ENCODE measurements around the gene SHMT1.

SHMT1 gene

DNA sequence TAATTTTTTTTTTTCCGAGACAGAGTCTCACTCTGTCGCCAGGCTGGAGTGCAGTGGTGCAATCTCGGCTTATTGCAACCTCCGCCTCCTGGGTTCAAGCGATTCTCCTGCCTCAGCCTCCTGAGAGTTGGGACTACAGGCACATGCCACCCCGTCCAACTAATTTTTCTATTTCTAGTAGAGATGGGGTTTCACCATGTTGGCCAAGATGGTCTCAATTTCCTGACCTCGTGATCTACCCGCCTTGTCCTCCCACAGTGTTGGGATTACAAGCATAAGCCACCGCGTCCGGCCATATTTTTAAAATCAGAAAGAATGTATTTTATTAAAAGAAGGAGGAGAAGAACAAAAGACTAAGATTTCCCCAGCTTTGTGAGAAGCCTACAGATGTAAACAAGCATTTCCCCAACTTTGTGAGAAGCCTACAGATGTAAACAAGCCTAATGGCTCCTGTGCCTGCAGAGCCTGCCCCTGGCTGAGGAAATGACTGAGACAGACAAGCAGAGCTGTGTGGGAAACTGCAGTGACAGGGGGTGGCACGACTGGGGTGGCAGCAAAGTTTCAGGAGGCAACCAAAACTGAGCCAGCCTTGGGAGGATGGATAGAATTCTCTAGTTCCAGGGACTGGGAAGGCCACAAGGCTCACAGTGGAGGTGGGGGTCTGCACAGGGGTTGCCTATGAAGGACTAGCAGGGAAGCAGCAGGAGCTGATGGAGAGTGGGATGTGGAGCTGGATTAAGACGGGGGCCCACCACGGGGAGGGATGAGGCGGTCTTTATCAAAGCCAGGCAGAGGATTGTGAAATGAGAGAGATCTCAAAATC, 71.4 kb downstream of the SHMT1 start:
- in situ Hi-C loops (cut with MboI; ENCODE audit: low sequenced_read_pairs): no loop called here

- in situ Hi-C loops (cut with MboI; ENCODE audit: low sequenced_read_pairs): no loop called here
Measured at GRCh38 chr17:18285296-18285695, 78.1 kb downstream of the SHMT1 start.

- in situ Hi-C loops (cut with MboI; ENCODE audit: low sequenced_read_pairs): no loop called here
Measured at GRCh38 chr17:18281788-18282187, 81.6 kb downstream of the SHMT1 start.

DNA sequence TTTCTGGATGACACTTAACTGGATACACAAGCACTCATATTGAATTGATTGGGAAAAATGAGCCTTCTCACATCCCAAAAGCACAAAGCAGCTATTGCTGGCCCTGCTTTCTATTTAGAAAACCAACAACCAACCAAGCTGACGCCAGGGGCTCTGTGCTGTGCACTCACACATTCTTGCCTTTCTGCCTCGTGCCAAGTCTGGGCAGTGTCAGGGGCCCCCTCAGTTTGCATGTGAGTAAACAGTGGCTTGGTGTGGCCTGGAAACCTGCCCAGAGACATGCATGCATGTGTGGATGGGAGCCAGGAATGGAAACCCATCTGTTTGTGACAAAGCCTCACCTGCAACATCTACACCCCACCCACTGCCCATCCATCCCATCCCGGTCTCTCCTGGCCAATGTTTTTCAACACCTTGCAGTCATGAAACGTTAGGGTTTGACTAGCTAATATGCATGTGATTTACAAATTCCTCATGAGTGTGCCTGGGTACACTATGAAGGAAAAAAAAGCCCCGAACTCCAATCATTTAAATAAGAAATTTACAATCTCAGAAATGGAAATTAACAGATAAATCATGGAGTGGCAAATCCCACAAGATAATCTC, 82.5 kb downstream of the SHMT1 start:
- in situ Hi-C loops (cut with MboI; ENCODE audit: low sequenced_read_pairs): no loop called here

DNA sequence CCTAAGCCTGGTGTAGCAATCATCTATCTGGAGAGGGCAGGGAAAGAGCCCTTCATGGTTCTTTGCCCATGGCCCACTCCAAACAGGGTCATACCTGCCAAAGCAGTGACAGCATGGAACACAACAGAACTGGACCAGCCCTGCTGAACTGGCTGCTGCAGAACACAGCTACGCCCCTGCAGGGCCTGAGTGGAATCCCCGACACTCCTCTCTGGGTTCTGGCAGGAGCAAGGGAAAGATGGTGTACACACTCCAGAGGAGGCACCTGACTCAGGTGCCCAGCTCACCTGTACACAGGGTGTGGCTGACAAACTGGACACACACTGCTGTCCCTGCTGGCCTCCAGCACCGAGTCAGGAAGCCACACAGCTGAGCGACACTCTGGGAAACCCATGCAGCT, 83.1 kb downstream of the SHMT1 start:
- in situ Hi-C loops (cut with MboI; ENCODE audit: low sequenced_read_pairs): no loop called here

- in situ Hi-C loops (cut with MboI; ENCODE audit: low sequenced_read_pairs): no loop called here
Measured at GRCh38 chr17:18278867-18279266, 84.5 kb downstream of the SHMT1 start.
